Camera-type eye (tissue), 1 donor: ENCODE results near the gene TMEM255A. TPM values are rescaled to one million over a fixed set of nuclear protein-coding genes. Genes with fewer than 3 reads are reported as not detected.

ENCODE experiments used
- total RNA-seq: library from RNA; depleted of rRNA; stranded (reverse); fragments of >200 nt; gene quantifications from one replicate; pipeline ENCODE4 v1.2.3, GENCODE V29; 2014

TMEM255A gene
- total RNA-seq: 3.4 TPM

GRCh38 chrX:120310861-120311726 is at the start of gene TMEM255A:
TMEM255A (minus strand) TSS chrX:120311461; CDS start chrX:120311309, 152 bp downstream.

DNA sequence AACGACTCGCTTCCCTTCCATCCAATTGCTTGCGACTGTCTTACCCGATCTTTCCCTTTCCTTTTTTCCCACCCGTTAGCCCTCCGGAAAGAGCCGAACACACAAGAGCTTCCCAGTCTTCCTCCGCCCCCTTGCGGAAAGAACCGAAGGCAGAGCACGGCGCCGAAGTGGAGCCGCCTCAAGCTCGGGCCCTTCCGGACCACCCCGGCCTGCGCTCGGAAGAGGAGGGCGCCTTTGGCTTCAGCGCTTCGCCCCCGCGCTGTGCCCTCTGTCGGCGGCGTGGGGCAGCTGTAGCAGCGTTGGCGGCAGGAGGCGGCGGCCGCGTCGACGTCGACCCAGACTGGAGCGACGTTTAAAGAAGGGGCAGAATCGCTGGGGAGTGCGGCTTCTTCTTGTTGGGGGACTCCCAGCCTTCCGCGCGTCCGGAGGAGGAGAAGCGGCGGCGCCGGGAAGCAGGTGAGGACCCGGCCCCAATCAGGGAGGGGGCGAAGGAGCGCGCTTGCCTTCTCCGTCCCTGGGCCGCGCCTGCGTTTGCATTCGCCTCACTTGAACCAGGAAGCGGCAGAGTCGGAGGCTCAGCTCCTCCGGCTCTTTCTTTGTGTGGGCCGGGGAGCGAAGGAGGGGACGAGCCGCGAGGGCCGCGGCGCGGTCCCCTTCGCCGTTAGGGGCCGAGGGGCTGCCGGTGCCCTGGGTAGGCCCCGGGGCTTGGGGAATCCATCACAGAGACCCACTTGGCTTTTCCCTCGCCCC is 60.6 kb downstream of the TMEM255A start, which contains the start of gene ZBTB33:
Gene ZBTB33, plus strand, starts transcription at position 291 of the 750 bp plus-strand sequence. CDS start 2,604 bp downstream, outside the sequence.

Other genes with a start within 250 kb of the TMEM255A start
- gene RHOXF2B, start 233.8 kb downstream of the TMEM255A start, total RNA-seq: not detected
- not detected for gene RHOXF1, start 195.5 kb downstream of the TMEM255A start, total RNA-seq
- gene RHOXF2, start 152.8 kb downstream of the TMEM255A start, total RNA-seq: not detected
- 34.4 TPM for gene ZBTB33, start 60.6 kb downstream of the TMEM255A start, total RNA-seq
- gene ATP1B4, start 50.6 kb upstream of the TMEM255A start, total RNA-seq: 19.1 TPM
- 103 TPM for gene LAMP2, start 157.8 kb upstream of the TMEM255A start, total RNA-seq
- 78.0 TPM for gene CUL4B, start 249.5 kb upstream of the TMEM255A start, total RNA-seq